K562 (cell line): ENCODE measurements around the gene SLC22A9. TPM values are rescaled to one million over a fixed set of nuclear protein-coding genes. Genes with fewer than 3 reads are reported as not detected.

Experiments
- ATAC-seq: fragments of 200-7000 bp; cut with Tn5 transposase; 3 replicates; pipeline ENCODE4 v1.9.1; 2020; ENCODE audit warnings: moderate library complexity
- BruUV-seq: library from RNA; stranded (reverse); fragments of 400-500 nt; replicated peaks from 2 replicates; lab custom pipeline; 2021; lab: Mats Ljungman, UMichigan
- CTCF ChIA-PET: fragments of 300-600 bp; formaldehyde crosslinking; extraction: SDS; loops from one replicate; lab custom pipeline; 2021; ENCODE audit warnings: low intra/inter-chr PET ratio; lab: Yijun Ruan, JAX
- POLR2A ChIA-PET: fragments of 300-600, 350-650 bp; sonication (Branson Sonifier 250); formaldehyde crosslinking; extraction: SDS; loops from one replicate; lab custom pipeline; 2021; ENCODE audit warnings: antibody characterized with exemption, inconsistent platforms; lab: Yijun Ruan, JAX
- DNase-seq, 4 experiments: peaks; one replicate each; pipeline versions ENCODE4 v3.0.0 to v3.0.0-alpha.2; 2011 to 2018; ENCODE audit warnings: low spot score in 3 of 4, mixed read lengths in 3 of 4; ENCODE audit errors: extremely low read depth in 1 of 4
- FAIRE-seq: peaks from 2 replicates; lab custom pipeline; 2011; peaks lifted over from hg19 to GRCh38; lab: Jason Lieb, UNC
- H2AFZ ChIP-seq: 2 replicates; pipeline ENCODE4 v1.6.0; 2011; ENCODE audit warnings: low read depth, low read length, control low read depth, inconsistent platforms
- H3K27ac ChIP-seq: fragments of 200-600 bp; 3 replicates; pipeline ENCODE4 v1.8.0; 2011; ENCODE audit warnings: low read depth, mild to moderate bottlenecking, control low read depth, inconsistent platforms, low read length, moderate library complexity, mixed read lengths; ENCODE audit errors: extremely low read depth
- H3K27me3 ChIP-seq, 2 experiments: fragments of 300-600 bp in 1 of 2; 2 replicates in 1 of 2; 3 replicates in 1 of 2; pipeline versions ENCODE4 v1.6.0 to v1.8.0; 2011; ENCODE audit warnings: inconsistent platforms in 2 of 2, low read length in 2 of 2, mild to moderate bottlenecking in 1 of 2, mixed read lengths in 1 of 2, moderate library complexity in 1 of 2; ENCODE audit not compliant: control insufficient read depth in 2 of 2, insufficient read depth in 2 of 2
- H3K36me3 ChIP-seq: fragments of 300-600 bp; 3 replicates; pipeline ENCODE4 v1.8.0; 2011; ENCODE audit warnings: mild to moderate bottlenecking, low read length, inconsistent platforms; ENCODE audit not compliant: control insufficient read depth, insufficient read depth
- H3K4me1 ChIP-seq, 2 experiments: fragments of 200-600 bp in 1 of 2; replicated peaks in 1 of 2; 2 replicates in 1 of 2; 3 replicates in 1 of 2; pipeline versions ENCODE4 v1.5.1 to v1.8.0; 2011; ENCODE audit warnings: inconsistent platforms in 2 of 2, low read length in 2 of 2, mild to moderate bottlenecking in 1 of 2, mixed read lengths in 1 of 2, moderate library complexity in 1 of 2; ENCODE audit not compliant: control insufficient read depth in 2 of 2, insufficient read depth in 2 of 2
- H3K4me2 ChIP-seq: 2 replicates; pipeline ENCODE4 v1.6.1; 2011; ENCODE audit warnings: low read length, control low read depth, inconsistent platforms, mixed read lengths; ENCODE audit not compliant: insufficient read depth
- H3K4me3 ChIP-seq: fragments of 200-600 bp; sonication (generic), shearing (Covaris generic); 2 replicates; pipeline ENCODE4 v1.5.1; 2016; ENCODE audit warnings: control low read depth, inconsistent platforms
- H3K79me2 ChIP-seq: fragments of 200-600 bp; 3 replicates; pipeline ENCODE4 v1.8.0; 2011; ENCODE audit warnings: low read length, inconsistent platforms; ENCODE audit not compliant: control insufficient read depth, insufficient read depth
- H3K9ac ChIP-seq, 2 experiments: 2 replicates each; pipeline versions ENCODE4 v1.6.0 to v1.6.1; 2011; ENCODE audit warnings: low read depth in 2 of 2, low read length in 2 of 2, control low read depth in 1 of 2, inconsistent platforms in 1 of 2, mild to moderate bottlenecking in 1 of 2, mixed read lengths in 1 of 2; ENCODE audit not compliant: insufficient read depth in 1 of 2
- H3K9me1 ChIP-seq: one replicate; pipeline ENCODE4 v1.6.0; 2011; ENCODE audit warnings: inconsistent platforms, mild to moderate bottlenecking, low read length, moderate library complexity; ENCODE audit not compliant: control insufficient read depth, insufficient read depth
- H3K9me3 ChIP-seq: replicated peaks from 2 replicates; pipeline ENCODE4 v1.5.1; 2011; ENCODE audit warnings: low read depth, low read length, inconsistent platforms; ENCODE audit not compliant: control insufficient read depth, insufficient read depth
- H4K20me1 ChIP-seq: replicated peaks from 2 replicates; pipeline ENCODE4 v1.6.1; 2011; ENCODE audit warnings: low read length, inconsistent platforms, mixed read lengths; ENCODE audit not compliant: control insufficient read depth, insufficient read depth
- BMI1 ChIP-seq: fragments of 150-350 bp; IDR thresholded peaks from 2 replicates; pipeline ENCODE4 v1.6.1; 2014; ENCODE audit warnings: low read length
- CBX2 ChIP-seq: fragments of 200-600 bp; sonication (generic); IDR thresholded peaks from one replicate; pipeline ENCODE4 v1.6.1; 2012; ENCODE audit warnings: mild to moderate bottlenecking, low read length, inconsistent platforms; ENCODE audit not compliant: insufficient read depth, poor library complexity, severe bottlenecking
- CHCHD3 ChIP-seq: fragments of 250-450 bp; sonication (Bioruptor Pico); IDR thresholded peaks from 2 replicates; pipeline ENCODE4 v2.1.2; 2022; ENCODE audit warnings: mild to moderate bottlenecking
- CTBP1 ChIP-seq: fragments of 450-650 bp; IDR thresholded peaks from 2 replicates; pipeline ENCODE4 v1.6.1; 2016; ENCODE audit warnings: borderline replicate concordance
- ELF1 ChIP-seq: fragments of 200-800 bp; sonication (Bioruptor generic); IDR thresholded peaks from 2 replicates; pipeline ENCODE4 v1.6.1; 2016; ENCODE audit warnings: missing genetic modification characterization, missing compliant biosample characterization
- ETS2 ChIP-seq: IDR thresholded peaks from 2 replicates; pipeline ENCODE4 v1.6.1; 2016; ENCODE audit warnings: borderline replicate concordance, missing genetic modification characterization, mild to moderate bottlenecking, moderate library complexity, missing compliant biosample characterization; ENCODE audit not compliant: poor library complexity, severe bottlenecking
- EWSR1 ChIP-seq: fragments of 450-650 bp; IDR thresholded peaks from 2 replicates; pipeline ENCODE4 v1.6.1; 2018; ENCODE audit warnings: borderline replicate concordance, mild to moderate bottlenecking, low read depth, moderate library complexity; ENCODE audit not compliant: partially characterized antibody
- FOXK2 ChIP-seq, 2 experiments: fragments of 450-650 bp; IDR thresholded peaks in 1 of 2; conservative IDR thresholded peaks in 1 of 2; 2 replicates each; pipeline ENCODE4 v1.6.1; 2016; ENCODE audit warnings: low read depth in 2 of 2, mild to moderate bottlenecking in 1 of 2
- FOXP4 ChIP-seq: sonication (generic); formaldehyde crosslinking; IDR thresholded peaks from 2 replicates; pipeline ENCODE4 v1.8.0; 2022; ENCODE audit warnings: mild to moderate bottlenecking, missing genetic modification reagents, borderline replicate concordance
- MCM3 ChIP-seq: fragments of 450-650 bp; IDR thresholded peaks from 2 replicates; pipeline ENCODE4 v1.6.1; 2016
- NELFE ChIP-seq: IDR thresholded peaks from 2 replicates; pipeline ENCODE4 v1.6.1; 2011; ENCODE audit warnings: mild to moderate bottlenecking; ENCODE audit not compliant: insufficient read depth, insufficient read length
- PHF21A ChIP-seq: fragments of 450-650 bp; IDR thresholded peaks from 2 replicates; pipeline ENCODE4 v1.6.1; 2017; ENCODE audit warnings: low read depth, borderline replicate concordance
- PRDM10 ChIP-seq: fragments of 450-650 bp; IDR thresholded peaks from 2 replicates; pipeline ENCODE4 v1.6.1; 2018; ENCODE audit not compliant: partially characterized antibody
- RHOXF2B ChIP-seq: fragments of 250-450 bp; sonication (Bioruptor Pico); conservative IDR thresholded peaks from 2 replicates; pipeline ENCODE4 v1.5.1; 2021
- ZNF212 ChIP-seq: fragments of 450-650 bp; formaldehyde crosslinking; IDR thresholded peaks from 2 replicates; pipeline ENCODE4 v1.4.0; 2020; ENCODE audit warnings: mild to moderate bottlenecking
- ZNF263 ChIP-seq: sonication (generic); formaldehyde crosslinking; IDR thresholded peaks from 2 replicates; pipeline ENCODE4 v1.8.0; 2022; ENCODE audit warnings: mild to moderate bottlenecking, missing genetic modification reagents, borderline replicate concordance
- WGBS: fragments of 100-300 bp; shearing (Covaris generic); methylation state at CpG from one replicate; pipeline ENCODE4 v1.1.6; 2016; ENCODE audit warnings: low coverage, mixed read lengths; ENCODE audit not compliant: insufficient coverage; ENCODE audit errors: missing lambda C conversion rate; 5-methylcytosine and 5-hydroxymethylcytosine counted together
- in situ Hi-C: fragments of 300-500 bp; cut with MboI; formaldehyde crosslinking; loops from 4 replicates; pipeline ENCODE4 v1.15.0; 2018; ENCODE audit warnings: inconsistent platforms, mixed read lengths
- intact Hi-C: fragments of 100-400 bp; cut with micrococcal nuclease; formaldehyde crosslinking; loops from 2 replicates; pipeline ENCODE4 v1.14.2; 2022
- polyA plus RNA-seq, 8 experiments: library from polyadenylated mRNA; depleted of rRNA in 4 of 8; stranded (reverse) in 5 of 8; unstranded in 3 of 8; fragments of >200 nt; fragmentation: Nextera tagmentation in 2 of 8; fragmentation: Illumina TruSeq in 1 of 8; extraction: Ambion mirVana in 2 of 8; extraction: Trizol in 1 of 8; gene quantifications; 2 replicates each; pipeline versions ENCODE4 v1.2.1 to v1.2.3, GENCODE V29; 2011 to 2014; ENCODE audit warnings: inconsistent platforms in 1 of 8, missing spikeins in 1 of 8
- total RNA-seq, 7 experiments: library from RNA; depleted of rRNA in 6 of 7; stranded (reverse); fragments of >200 nt in 6 of 7; fragmentation: Illumina TruSeq in 2 of 7; extraction: Trizol in 2 of 7; gene quantifications; 2 replicates each; pipeline versions ENCODE4 v1.2.1 to v1.2.3, GENCODE V29; 2011 to 2021; ENCODE audit warnings: low replicate concordance in 1 of 7
- TF ChIP-seq, protein P1 (sequence below): fragments of 250-450 bp; sonication (Bioruptor Pico); IDR thresholded peaks from 2 replicates; pipeline ENCODE4 v1.5.0; 2020; ENCODE audit warnings: mild to moderate bottlenecking

SLC22A9 gene
- total and polyA plus RNA-seq, 9 of the 15 experiments (the other 6 are each of a cell fraction or from before 2014, with no cell fraction given) = not detected

DNA sequence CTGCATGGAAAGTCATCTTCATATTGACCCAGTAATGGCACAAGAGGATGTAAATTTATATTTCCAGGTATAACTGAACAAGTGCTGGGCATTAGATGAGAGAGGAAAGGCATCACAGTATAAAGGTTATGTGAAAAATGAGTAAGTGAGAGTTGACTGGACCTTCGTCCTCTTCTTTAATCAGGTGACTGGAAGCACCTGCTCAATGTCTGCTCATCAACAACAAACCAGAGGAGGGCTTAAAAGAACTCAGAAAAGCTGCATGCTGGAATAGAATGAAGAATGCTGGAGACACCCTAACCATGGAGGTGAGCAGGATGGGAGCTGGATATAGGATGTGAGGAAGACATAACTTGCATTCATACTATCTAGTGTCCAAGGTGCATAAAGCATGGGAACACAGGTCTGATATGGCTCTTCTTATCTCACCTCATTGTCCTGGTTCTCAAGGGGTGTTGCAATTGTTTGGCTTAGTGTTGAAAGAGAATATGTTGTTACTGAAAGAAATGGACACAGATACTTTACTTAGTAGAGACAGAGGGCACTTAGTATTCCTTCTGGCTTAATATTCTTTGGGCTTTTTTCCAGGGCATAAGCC is 7.3 kb upstream of the SLC22A9 start:
- Histone ChIP-seq H3K4me2 (no peak overlapping the region), H3K79me2 (no peaks in the 10 kb centered on the region), H3K4me1 (no peaks in the 10 kb centered on the region), H3K9me3 (no peaks in the 10 kb centered on the region), H3K36me3 (no peaks in the 10 kb centered on the region), H3K27ac (no peak overlapping the region), H3K9me1 (no peaks in the 10 kb centered on the region), H3K27me3 (no peaks in the 10 kb centered on the region), H4K20me1 (no peaks in the 10 kb centered on the region), H2AFZ (no peak overlapping the region), H3K4me3 (no peak overlapping the region), H3K9ac (no peak overlapping the region)
- no peak for DNase-seq
- BruUV-seq = no TSS peak
- no peak for ATAC-seq
- POLR2A ChIA-PET = no interaction called here
- WGBS = 0% methylated on average over 1 of the region's 1 CpG
- in situ Hi-C loops = no loop called here
- CTCF ChIA-PET = no interaction called here
- FAIRE-seq = no peak
- intact Hi-C loops = no loop called here
- TF ChIP-seq PHF21A = no peak
- no peak for TF ChIP-seq FOXP4 (CRISPR knock-in tag)
- TF ChIP-seq EWSR1 = no peak
- TF ChIP-seq CBX2 = no peak
- no peak for TF ChIP-seq RHOXF2B (CRISPR knock-in tag)
- TF ChIP-seq BMI1 = no peak
- TF ChIP-seq CTBP1 = no peak
- TF ChIP-seq FOXK2 (conservative IDR thresholded peaks at IDR 0.05 in 1 of 2, IDR thresholded peaks at IDR 0.05 in 1 of 2; ENCODE audit: low read depth in 2 of 2) = no peak
- TF ChIP-seq ZNF263 (CRISPR knock-in tag) = no peak
- TF ChIP-seq CHCHD3 = no peak
- no peak for TF ChIP-seq PRDM10
- TF ChIP-seq ELF1 (tag) = no peak
- TF ChIP-seq, protein P1, sequence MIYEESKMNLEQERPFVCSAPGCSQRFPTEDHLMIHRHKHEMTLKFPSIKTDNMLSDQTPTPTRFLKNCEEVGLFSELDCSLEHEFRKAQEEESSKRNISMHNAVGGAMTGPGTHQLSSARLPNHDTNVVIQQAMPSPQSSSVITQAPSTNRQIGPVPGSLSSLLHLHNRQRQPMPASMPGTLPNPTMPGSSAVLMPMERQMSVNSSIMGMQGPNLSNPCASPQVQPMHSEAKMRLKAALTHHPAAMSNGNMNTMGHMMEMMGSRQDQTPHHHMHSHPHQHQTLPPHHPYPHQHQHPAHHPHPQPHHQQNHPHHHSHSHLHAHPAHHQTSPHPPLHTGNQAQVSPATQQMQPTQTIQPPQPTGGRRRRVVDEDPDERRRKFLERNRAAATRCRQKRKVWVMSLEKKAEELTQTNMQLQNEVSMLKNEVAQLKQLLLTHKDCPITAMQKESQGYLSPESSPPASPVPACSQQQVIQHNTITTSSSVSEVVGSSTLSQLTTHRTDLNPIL (CRISPR knock-in tag) = no peak
- no peak for TF ChIP-seq ZNF212 (CRISPR knock-in tag)
- no peak for TF ChIP-seq ETS2 (tag)
- no peak for TF ChIP-seq MCM3
- TF ChIP-seq NELFE = no peak
